Lung (tissue), 12 donors: ENCODE data around the gene NTN1. TPM values are rescaled to one million over a fixed set of nuclear protein-coding genes. Genes with fewer than 3 reads are reported as not detected.

Source experiments
- ATAC-seq: fragments of 200-7000 bp; cut with Tn5 transposase; one replicate; pipeline ENCODE4 v1.9.1; 2020; ENCODE audit warnings: moderate number of reproducible peaks; ENCODE audit not compliant: insufficient read depth, low FRiP score
- DNase-seq, 3 donors: peaks; one replicate each; pipeline ENCODE4 v3.0.0-alpha.2; 2013 to 2017
- H3K27ac ChIP-seq, 2 donors: one replicate each; pipeline ENCODE4 v1.5.1; 2013; ENCODE audit warnings: mild to moderate bottlenecking in 2 of 2, moderate library complexity in 2 of 2, control low read depth in 1 of 2, inconsistent platforms in 1 of 2, low read depth in 1 of 2, low read length in 1 of 2
- H3K27me3 ChIP-seq, 3 donors: one replicate each; pipeline ENCODE4 v1.5.1; 2013; ENCODE audit warnings: low read length in 2 of 3; ENCODE audit not compliant: control insufficient read depth in 3 of 3, insufficient read depth in 3 of 3
- H3K36me3 ChIP-seq, 4 donors: one replicate each; pipeline ENCODE4 v1.5.1; 2013; ENCODE audit warnings: low read length in 4 of 4, mild to moderate bottlenecking in 1 of 4, moderate library complexity in 1 of 4; ENCODE audit not compliant: control insufficient read depth in 4 of 4, insufficient read depth in 4 of 4
- H3K4me1 ChIP-seq, 5 donors: one replicate each; pipeline ENCODE4 v1.5.1; 2013; ENCODE audit warnings: low read length in 5 of 5, mild to moderate bottlenecking in 2 of 5, moderate library complexity in 1 of 5; ENCODE audit not compliant: control insufficient read depth in 5 of 5, insufficient read depth in 5 of 5
- H3K4me3 ChIP-seq: one replicate; pipeline ENCODE4 v1.5.1; 2013; ENCODE audit warnings: mild to moderate bottlenecking, control low read depth, moderate library complexity
- H3K9ac ChIP-seq, 2 donors: one replicate each; pipeline ENCODE4 v1.5.1; 2013; ENCODE audit warnings: low read length in 2 of 2, control low read depth in 1 of 2; ENCODE audit not compliant: insufficient read depth in 1 of 2
- H3K9me3 ChIP-seq, 4 donors: one replicate each; pipeline ENCODE4 v1.5.1; 2013; ENCODE audit warnings: low read length in 3 of 4, mild to moderate bottlenecking in 1 of 4, moderate library complexity in 1 of 4; ENCODE audit not compliant: control insufficient read depth in 4 of 4, insufficient read depth in 3 of 4
- WGBS, 2 donors: extraction: QIAGEN DNeasy Blood & Tissue Kit; methylation state at CpG; one replicate each; pipeline ENCODE4 v1.1.7; 2013; 5-methylcytosine and 5-hydroxymethylcytosine counted together
- polyA plus RNA-seq, 2 donors: library from polyadenylated mRNA; stranded (reverse); fragments of 200-250 nt; gene quantifications; one replicate each; pipeline ENCODE4 v1.2.1, GENCODE V29; 2013
- total RNA-seq, 2 donors: library from RNA; depleted of rRNA in 1 of 2; stranded (reverse); fragments of >200 nt in 1 of 2; gene quantifications; one replicate each; pipeline ENCODE4 v1.2.1, GENCODE V29; 2014 to 2021
- TF ChIP-seq, protein P1 (sequence below): IDR thresholded peaks from 2 replicates; pipeline ENCODE4 v1.5.1; 2012; ENCODE audit warnings: mild to moderate bottlenecking; ENCODE audit errors: control extremely low read depth, extremely low read depth
- donor health status: control.
- donor health status: control.
- donor health status: Bipolar disorder and iron deficiency.
- donor health status: healthy.
- donor health status: DM: yes; HTN: yes; CAD: no.

Gene NTN1
- total and polyA plus RNA-seq, 4 donors, result 3.6 to 17.1 (median 7.8) TPM

DNA sequence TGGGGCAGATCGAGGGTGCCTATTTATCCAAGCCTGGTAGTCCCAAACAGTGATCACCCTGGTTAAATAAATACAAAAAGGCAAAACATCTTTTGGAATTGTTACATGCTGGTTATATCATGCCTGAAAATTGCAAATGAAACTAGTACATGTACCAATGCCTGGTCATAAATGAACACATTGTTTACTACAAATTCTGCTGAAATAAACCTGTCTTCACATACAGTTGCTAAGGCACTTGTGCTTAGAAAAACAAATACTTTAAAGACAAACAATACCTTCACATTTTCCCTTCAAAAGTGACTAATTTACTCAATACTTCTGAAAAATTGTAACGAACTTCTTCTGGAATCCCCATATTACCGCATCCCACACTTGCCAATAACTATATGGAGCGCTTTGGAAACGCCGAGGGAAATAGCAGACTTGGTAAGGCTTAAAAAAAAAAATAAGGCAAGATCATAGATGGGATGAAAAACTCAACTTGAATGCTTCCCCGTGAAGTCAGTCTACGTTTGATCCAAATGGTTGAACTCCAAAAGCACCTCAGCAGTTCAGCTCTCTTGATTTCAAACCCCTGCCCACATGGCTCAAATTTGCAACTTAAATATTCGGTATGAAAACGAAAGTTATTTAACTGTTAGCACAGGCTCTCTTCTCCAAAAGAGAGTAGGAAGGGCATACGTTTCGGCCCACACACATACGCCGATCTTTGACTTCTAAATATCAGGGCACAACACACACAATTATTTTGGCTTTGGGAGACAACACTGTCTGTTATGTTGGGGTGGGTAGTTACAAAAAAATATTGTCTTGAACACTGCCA lies 264.5 kb downstream of the NTN1 start:
- Histone ChIP-seq H3K4me1 (peaks cover 0 to 4% (median 0%) of the 10 kb centered on the region in 5 donors), H3K4me3 (no peak overlapping the region), H3K9ac (no peak overlapping the region), H3K36me3 (no peaks in the 10 kb centered on the region), H3K27ac (no peak overlapping the region), H3K9me3 (no peaks in the 10 kb centered on the region), H3K27me3 (peaks cover 0 to 6% (median 0%) of the 10 kb centered on the region in 3 donors)
- TF ChIP-seq, protein P1, sequence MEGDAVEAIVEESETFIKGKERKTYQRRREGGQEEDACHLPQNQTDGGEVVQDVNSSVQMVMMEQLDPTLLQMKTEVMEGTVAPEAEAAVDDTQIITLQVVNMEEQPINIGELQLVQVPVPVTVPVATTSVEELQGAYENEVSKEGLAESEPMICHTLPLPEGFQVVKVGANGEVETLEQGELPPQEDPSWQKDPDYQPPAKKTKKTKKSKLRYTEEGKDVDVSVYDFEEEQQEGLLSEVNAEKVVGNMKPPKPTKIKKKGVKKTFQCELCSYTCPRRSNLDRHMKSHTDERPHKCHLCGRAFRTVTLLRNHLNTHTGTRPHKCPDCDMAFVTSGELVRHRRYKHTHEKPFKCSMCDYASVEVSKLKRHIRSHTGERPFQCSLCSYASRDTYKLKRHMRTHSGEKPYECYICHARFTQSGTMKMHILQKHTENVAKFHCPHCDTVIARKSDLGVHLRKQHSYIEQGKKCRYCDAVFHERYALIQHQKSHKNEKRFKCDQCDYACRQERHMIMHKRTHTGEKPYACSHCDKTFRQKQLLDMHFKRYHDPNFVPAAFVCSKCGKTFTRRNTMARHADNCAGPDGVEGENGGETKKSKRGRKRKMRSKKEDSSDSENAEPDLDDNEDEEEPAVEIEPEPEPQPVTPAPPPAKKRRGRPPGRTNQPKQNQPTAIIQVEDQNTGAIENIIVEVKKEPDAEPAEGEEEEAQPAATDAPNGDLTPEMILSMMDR, result no peak
- ATAC-seq (no peak), DNase-seq (no peak)
- WGBS, 2 donors, result 89 to 91% methylated on average over 14 of the region's 14 CpGs

DNA sequence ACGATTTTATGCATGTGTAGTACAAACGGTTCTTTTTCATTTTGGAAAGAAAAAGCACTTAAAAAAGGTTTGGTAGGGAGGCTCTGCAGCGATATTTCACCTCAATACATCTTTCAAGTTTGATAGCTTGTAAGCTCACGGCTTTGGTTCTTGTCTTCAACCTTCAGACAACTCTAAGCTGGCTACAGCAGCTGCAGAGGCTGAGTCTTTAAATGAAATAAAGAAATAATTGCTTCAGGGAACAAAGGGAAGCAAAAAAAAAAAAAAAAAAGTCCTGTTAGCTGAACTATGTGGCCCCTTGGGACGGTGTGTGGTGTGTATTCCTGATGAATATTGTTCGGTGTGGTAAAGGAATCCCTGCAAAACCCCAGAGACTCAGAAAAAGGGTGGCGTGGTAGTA lies 265.1 kb downstream of the NTN1 start:
- Histone ChIP-seq H3K4me1 (peaks cover 0 to 4% (median 0%) of the 10 kb centered on the region in 5 donors), H3K27me3 (peaks cover 0 to 6% (median 0%) of the 10 kb centered on the region in 3 donors), H3K9me3 (no peaks in the 10 kb centered on the region), H3K4me3 (no peak overlapping the region), H3K9ac (no peak overlapping the region), H3K27ac (no peak overlapping the region), H3K36me3 (no peaks in the 10 kb centered on the region)
- TF ChIP-seq, protein P1, result no peak
- DNase-seq (no peak), ATAC-seq (no peak)
- WGBS, 2 donors, result 91 to 95% methylated on average over 7 of the region's 7 CpGs

DNA sequence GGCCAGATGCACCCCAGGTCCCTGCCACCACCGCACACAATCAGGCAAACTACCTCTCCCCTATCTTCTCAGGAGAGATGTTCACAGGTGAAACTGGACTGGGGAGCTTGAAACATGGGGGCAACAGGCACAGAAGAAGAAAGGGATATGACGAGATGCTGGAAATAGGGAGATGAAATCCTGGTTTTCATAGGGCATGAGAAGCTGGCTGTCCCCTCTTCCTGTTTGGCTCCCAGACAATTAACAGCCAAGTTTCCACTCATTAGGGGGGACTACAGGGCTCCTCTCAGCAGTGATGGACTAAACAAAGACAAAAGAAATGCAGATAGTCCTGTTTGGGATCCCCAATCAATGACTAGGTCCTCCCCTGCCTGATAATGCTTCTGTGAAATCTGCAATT lies 266.0 kb downstream of the NTN1 start:
- no peaks in the 10 kb centered on the region for H3K36me3 ChIP-seq
- no peak overlapping the region for H3K27ac ChIP-seq
- peaks cover 0 to 6% (median 0%) of the 10 kb centered on the region in 3 donors for H3K27me3 ChIP-seq
- ATAC-seq (no peak), DNase-seq (peak in 2 of 3 donors; percentile 53 to 61)
- peaks cover 0 to 7% (median 0%) of the 10 kb centered on the region in 5 donors for H3K4me1 ChIP-seq
- TF ChIP-seq, protein P1, result no peak
- H3K9me3 ChIP-seq, result no peaks in the 10 kb centered on the region
- no peak overlapping the region for H3K4me3 ChIP-seq
- no peak overlapping the region for H3K9ac ChIP-seq
- WGBS, 2 donors, result 84 to 92% methylated on average over 2 of the region's 2 CpGs
